ENCODE results near the gene PVALEF. TPM values are rescaled to one million over a fixed set of nuclear protein-coding genes. Genes with fewer than 3 reads are reported as not detected.
"Not testable (repeated sequence)": the region's sequence is repeated elsewhere in the genome, so short reads cannot be mapped to it uniquely, and the experiment has no call there.

Gene PVALEF
- total RNA-seq, 2 donors from 2014 or later, result not detected

- Histone ChIP-seq H3K4me1 (replicated peaks) (no peaks in the 10 kb centered on the region), H3K27me3 (replicated peaks; ENCODE audit: insufficient read depth) (no peaks in the 10 kb centered on the region), H3K36me3 (no peaks in the 10 kb centered on the region), H3K9me3 (no peaks in the 10 kb centered on the region), H3K27ac (no peak overlapping the region), H3K4me3 (no peak overlapping the region)
- DNase-seq (ENCODE audit: low spot score), result no peak
- intact Hi-C loops (cut with DNase I), result loop anchor here (5.0 kb wide), 1 partner anchor 98 kb away; no protein-coding TSS in a partner anchor
- TF ChIP-seq POLR2A (IDR thresholded peaks at IDR 0.05), result no peak
- no peak for TF ChIP-seq CTCF (IDR thresholded peaks at IDR 0.05)
- no peak for TF ChIP-seq POLR2AphosphoS5 (IDR thresholded peaks at IDR 0.05)
- 85% methylated on average over 14 of the region's 14 CpGs for WGBS
Measured at GRCh38 chr17:81144423-81144781, 20.9 kb upstream of the PVALEF start.

- H3K9me3 ChIP-seq; H3K27ac ChIP-seq; H3K36me3 ChIP-seq; DNase-seq (ENCODE audit: low spot score); H3K27me3 ChIP-seq (replicated peaks; ENCODE audit: insufficient read depth); intact Hi-C loops (cut with DNase I); H3K4me1 ChIP-seq (replicated peaks); H3K4me3 ChIP-seq: not testable (repeated sequence)
- 82% methylated on average over 10 of the region's 10 CpGs for WGBS
Measured at GRCh38 chr17:81146208-81146607, 19.1 kb upstream of the PVALEF start.

- 86% methylated on average over 10 of the region's 10 CpGs for WGBS
- intact Hi-C loops (cut with DNase I), result no loop called here
- H3K9me3 ChIP-seq, result no peaks in the 10 kb centered on the region
Measured at GRCh38 chr17:81147701-81148100, 17.6 kb upstream of the PVALEF start.

GRCh38 chr17:81148571-81148970, 16.7 kb upstream of the PVALEF start:
- WGBS, result 87% methylated on average over 15 of the region's 15 CpGs
- H3K27me3 ChIP-seq (replicated peaks; ENCODE audit: insufficient read depth), result no peaks in the 10 kb centered on the region
- no peaks in the 10 kb centered on the region for H3K4me1 ChIP-seq (replicated peaks)
- no peak overlapping the region for H3K4me3 ChIP-seq
- no peaks in the 10 kb centered on the region for H3K36me3 ChIP-seq
- no peak for DNase-seq (ENCODE audit: low spot score)
- intact Hi-C loops (cut with DNase I), result no loop called here
- no peaks in the 10 kb centered on the region for H3K9me3 ChIP-seq
- no peak overlapping the region for H3K27ac ChIP-seq
- no peak for TF ChIP-seq POLR2AphosphoS5 (IDR thresholded peaks at IDR 0.05)
- TF ChIP-seq POLR2A (IDR thresholded peaks at IDR 0.05), result no peak
- no peak for TF ChIP-seq CTCF (IDR thresholded peaks at IDR 0.05)

More at GRCh38 chr17:81147701-81148100, 17.6 kb upstream of the PVALEF start:
- H3K27me3 ChIP-seq (replicated peaks; ENCODE audit: insufficient read depth), result no peaks in the 10 kb centered on the region
- TF ChIP-seq POLR2AphosphoS5 (IDR thresholded peaks at IDR 0.05) (no peak), POLR2A (IDR thresholded peaks at IDR 0.05) (no peak), CTCF (IDR thresholded peaks at IDR 0.05) (no peak)
- H3K4me3 ChIP-seq, result no peak overlapping the region
- no peaks in the 10 kb centered on the region for H3K4me1 ChIP-seq (replicated peaks)
- no peaks in the 10 kb centered on the region for H3K36me3 ChIP-seq
- no peak for DNase-seq (ENCODE audit: low spot score)
- H3K27ac ChIP-seq, result no peak overlapping the region

GRCh38 chr17:81148986-81149533, 16.2 kb upstream of the PVALEF start:
- Histone ChIP-seq H3K4me3 (no peak overlapping the region), H3K4me1 (replicated peaks) (no peaks in the 10 kb centered on the region), H3K9me3 (no peaks in the 10 kb centered on the region), H3K27ac (no peak overlapping the region), H3K27me3 (replicated peaks; ENCODE audit: insufficient read depth) (no peaks in the 10 kb centered on the region), H3K36me3 (no peaks in the 10 kb centered on the region)
- intact Hi-C loops (cut with DNase I), result no loop called here
- no peak for DNase-seq (ENCODE audit: low spot score)
- no peak for TF ChIP-seq POLR2A (IDR thresholded peaks at IDR 0.05)
- no peak for TF ChIP-seq CTCF (IDR thresholded peaks at IDR 0.05)
- no peak for TF ChIP-seq POLR2AphosphoS5 (IDR thresholded peaks at IDR 0.05)
- 82% methylated on average over 14 of the region's 14 CpGs for WGBS

Measured in prostate gland (tissue), 2 donors.